IPS DF 19.7 (cell line): ENCODE results near the gene HCFC1.

Source experiments
- DNase-seq: peaks from one replicate; pipeline ENCODE4 v3.0.0-alpha.2; 2013; ENCODE audit warnings: low read depth, low spot score

HCFC1 gene

DNA sequence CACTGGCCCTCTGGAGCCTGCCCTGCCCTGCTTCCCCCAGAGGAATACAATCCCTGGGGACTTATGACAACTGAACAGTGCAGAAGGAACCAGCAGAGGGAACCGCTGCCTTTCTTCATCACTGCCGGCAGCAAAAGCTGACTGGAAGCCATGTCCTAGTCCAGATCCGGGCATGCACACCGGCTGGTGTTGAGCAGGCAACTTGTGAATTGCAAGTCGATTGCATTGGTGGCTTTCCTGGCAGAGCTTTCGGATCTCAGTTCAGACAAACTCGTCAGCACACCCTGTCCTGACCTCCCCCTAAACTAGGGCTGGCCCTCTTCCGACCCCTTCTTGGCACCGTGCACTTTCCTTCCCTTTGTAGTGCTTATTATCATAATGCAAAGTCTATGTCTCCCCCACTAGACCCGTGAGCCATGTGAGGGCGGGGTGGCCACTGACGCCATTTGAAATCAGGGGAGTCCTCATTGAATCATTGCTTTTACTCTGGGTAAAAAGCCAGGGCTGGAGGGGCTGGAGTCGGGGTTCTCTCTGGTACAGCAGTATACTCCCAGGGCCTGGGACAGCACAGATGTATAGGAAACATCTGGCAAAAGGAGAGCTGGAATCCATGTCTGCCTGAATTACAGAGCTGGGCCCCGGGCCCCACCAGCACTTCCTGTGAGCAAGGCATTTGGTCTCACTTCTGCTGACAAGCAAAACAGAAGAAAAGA is 47.3 kb downstream of the HCFC1 start:
- no peak for DNase-seq

DNA sequence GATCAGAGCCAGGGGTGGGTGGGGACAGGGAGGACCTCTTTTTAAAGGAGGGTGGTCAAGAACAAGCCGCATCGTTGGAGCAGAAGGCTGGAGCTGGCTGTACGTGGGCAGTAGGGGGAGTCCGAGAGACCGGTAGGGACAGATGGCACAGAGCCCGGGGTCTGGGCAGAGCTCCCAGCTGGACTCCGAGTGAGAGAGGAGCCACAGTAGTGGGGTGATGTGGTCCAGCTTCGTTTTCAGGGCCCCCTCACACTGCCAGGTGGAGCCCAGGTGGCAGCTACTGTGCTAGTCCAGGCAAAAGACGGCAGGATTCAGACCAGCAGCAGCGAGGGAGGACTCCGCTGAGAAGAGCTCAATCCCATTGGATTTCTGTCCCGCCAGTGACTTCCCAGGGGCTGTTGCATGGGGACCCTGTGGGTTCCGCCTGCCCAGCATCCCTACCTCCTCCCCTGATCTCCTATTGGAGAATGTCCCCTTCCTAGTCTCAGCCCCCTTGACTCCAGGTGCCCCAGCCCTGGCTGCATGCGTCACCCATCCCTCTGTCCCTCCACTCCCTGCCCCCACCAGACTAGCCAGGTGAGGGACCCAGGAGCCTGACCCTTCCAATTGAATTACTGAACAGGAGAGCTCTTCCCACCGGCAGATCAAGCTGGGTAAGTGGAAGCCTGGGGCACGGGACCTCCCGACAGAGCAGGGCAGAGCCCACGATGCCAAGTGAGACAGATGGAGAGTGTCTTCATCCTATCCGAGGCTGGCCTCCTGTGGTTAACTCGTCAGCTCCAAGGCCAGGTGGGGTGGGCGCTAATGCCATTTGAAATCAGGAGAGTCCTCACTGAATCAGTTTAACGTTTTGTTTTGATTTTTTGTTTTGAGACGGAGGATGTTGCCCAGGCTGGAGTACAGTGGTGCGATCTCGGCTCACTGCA is 48.4 kb downstream of the HCFC1 start:
- no peak for DNase-seq

DNA sequence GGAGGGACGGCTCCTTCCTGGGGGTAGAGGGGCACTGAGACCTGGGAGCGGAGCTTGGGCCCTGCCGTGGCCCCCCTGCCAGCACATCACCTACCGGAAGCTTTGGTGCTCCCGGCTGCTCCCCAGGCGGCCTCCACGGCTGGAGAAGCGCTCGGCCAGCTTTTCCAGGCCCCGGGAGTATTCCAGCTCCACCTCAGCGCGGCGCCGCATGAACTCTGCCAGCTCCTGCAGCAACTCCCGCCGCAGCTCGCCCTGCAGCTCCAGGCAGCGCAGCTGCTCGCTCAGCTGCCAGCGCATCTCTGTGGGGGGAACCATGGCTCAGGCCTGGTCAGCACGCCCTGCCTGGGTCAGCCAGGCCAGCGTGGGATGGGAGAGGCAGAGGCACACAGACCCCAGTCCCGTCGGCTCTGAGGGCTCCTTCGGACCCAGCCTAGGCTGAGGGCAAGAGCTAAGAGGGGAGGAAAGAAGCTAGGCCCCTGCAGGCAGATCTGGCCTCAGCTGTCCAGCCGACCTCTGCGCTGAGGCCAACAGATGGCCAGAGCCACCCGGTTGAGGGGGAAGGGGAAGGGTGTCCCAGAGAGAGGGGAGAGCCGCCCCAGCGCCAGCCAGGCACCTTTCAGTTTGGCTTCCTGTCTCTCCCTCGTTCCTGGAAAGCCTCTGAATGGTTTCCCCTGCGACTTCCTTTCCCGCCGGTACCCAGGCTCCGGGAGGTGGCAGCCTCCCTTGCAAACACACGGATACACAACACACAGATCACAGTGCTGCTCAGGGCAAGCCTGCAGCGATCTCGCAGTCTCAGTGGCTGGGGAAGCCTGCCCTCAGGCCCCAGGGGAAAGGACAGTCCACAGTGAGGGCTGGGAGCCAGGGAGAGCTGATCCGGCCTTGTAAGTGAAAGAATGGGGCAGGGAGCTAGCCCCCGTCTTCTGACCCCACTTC is 49.8 kb downstream of the HCFC1 start:
- DNase-seq, result no peak

DNA sequence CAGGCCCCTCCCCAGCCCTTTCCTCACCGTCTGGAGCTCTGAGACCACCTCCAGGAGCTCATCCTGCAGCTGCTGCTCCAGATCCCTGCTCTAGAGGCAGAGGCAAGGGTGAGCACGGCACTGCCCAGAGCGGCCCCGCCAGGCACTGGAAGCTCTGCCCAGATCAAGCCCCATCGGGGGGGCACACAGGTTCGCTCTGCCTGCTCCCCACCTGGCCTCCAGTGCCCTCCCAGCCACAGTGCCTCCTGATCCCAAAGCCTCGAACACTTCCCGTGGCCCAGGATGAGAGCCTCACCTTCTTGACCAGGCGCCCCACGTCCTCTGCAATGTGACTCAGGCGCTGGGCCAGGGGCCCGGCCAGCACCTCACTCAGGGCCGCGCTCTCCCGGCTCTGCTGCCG is 50.5 kb downstream of the HCFC1 start:
- no peak for DNase-seq

DNA sequence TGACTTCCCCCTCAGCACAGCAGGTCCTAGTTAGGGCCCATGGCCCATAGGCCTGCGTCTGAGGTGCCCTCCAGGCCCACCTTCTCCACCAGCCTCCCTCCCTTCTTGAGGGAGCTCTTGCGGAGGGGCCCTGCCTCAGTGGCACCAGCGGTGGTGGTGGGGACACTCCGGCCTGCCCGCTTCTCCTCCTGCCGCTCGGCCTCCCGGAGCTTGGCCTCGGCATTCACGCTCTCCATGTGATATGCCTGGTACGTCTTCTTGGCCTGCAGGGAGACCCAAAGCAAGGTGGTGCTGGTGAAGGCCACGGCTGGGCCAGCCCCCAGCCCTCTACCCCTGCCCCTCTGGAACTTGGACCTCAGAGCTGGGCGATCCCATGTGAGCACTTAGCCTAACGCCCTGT is 51.1 kb downstream of the HCFC1 start:
- DNase-seq, result no peak

DNA sequence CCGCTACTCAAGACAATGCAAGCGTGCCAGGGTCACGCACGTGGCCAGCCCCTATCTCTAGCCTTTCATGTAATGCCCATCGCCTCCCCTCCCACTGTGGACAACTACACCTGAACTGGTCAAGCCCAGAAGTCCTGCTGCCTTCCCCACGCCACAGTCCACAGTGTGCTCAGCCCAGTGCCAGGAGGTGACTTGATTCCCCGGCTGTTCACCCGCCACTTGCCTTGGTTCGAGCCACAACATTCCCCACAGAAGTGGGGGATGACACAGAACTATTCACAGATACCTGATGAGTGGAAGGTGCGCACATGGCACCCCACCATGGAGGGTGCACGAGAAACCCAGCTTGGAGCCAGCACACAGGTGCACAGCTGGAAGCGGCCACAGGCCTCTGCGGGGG is 52.3 kb downstream of the HCFC1 start:
- DNase-seq, result no peak

DNA sequence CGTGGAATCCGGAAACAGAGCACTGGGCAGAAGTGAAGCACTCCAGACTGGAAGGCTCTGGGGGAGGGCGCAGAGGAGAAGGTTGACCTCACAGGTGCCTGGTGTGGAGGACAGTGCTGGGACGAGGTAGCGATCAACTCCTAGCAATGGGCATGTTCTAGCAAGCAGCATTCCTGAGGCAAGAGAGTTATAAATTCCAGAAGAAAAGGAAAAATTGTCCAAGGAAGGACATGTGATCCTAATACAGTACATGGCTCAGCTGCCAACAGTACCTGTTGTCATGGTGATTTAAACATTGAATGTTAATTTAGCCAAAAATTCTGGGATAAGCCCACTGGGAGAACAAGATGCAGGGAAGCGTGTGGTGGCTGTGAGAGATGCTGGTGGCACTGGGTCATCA is 53.7 kb downstream of the HCFC1 start:
- no peak for DNase-seq

DNA sequence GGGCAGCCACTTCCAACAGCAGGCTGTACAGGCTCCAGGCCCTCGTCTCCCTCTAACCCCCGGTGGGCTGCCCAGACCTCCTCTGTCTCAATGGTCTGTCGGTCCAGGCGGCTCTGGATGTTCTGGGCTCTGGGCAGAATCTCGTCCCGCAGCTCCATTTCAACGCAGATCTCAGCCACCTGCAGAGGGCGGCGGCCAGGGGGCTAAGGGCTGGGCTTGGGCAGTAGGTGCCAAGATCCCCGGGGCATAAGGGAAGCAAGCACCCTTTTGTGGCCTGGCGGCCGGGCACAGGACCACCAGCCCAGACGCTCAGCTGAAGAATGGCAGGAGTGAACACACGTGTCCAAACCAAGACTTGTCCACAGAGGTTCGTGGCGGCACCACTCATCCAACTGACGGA is 57.9 kb downstream of the HCFC1 start:
- no peak for DNase-seq

DNA sequence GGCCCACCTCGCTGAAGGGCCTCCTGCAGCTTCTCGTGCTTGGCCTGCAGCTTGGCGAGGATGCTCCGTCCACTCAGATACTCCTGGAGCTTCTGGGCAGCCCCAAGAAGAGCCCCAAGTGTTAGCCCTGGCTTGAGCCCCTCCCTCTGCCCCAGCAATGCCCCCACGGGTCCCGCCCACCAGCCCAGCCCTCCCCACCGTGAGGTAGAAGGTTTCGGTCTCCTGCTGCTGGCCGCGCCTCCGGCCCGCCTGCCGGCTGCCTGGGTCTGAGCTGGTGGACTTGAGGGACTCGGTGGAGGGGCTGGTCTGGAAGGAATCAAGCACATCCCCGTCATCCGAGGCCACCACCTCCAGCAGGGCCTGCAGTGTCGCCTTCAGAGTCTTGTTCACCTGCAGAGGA is 58.4 kb downstream of the HCFC1 start:
- DNase-seq, result no peak

DNA sequence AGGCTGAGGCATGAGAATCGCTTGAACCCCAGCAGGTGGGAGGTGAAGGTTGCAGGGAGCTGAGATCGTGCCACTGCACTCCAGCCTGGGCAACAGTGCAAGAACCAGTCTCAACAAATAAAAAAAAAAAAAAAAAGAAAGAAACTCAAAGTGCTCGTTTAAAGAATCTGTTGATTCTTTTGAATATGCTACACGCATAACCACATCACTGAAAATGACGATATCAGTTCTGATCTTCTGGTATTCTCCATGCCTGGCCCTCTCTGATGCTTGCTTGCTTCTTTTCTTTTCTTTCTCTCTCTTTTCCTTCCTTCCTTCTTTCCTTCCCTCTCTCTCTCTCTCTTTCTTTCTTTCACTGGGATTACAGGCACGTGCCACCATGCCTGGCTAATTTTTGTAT is 59.8 kb downstream of the HCFC1 start:
- no peak for DNase-seq

DNA sequence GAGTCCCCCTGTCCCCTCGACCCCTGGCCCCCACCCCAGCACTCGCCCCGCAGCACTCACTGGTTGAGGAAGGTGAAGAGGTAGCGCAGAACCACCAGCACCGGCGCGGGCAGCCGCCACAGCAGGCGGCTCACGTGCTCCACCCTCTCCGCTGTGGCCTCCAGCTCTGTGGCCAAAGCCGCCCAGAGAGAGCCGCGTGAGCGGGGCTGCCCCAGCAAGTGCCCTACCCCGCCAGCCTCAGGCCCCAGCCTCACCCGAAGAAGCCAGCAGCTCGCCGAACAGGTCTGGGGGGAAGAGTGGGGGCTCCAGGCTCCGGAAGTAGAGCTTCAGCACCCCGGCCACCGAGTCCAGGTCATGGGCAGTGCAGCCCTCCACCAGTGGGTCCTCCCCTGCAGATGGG is 61.2 kb downstream of the HCFC1 start:
- no peak for DNase-seq

DNA sequence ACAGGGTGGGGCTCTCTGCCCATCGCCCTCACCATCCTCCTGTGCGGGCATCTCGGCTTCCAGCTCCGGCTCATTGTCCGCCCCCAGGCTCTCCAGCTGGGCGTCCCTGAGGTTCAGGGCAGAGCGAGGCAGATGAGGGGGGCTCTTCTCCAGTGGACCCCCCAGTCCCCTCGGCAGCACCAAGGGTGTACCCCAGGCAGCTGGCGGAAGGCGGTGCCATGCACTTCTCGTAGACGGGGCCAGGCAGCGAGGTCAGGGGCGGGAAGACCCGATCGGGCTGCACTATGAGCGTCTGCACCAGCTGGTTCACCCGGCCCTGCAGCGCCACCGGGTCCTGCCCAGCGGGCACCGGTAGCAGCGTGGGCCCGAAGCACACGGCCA is 61.6 kb downstream of the HCFC1 start:
- DNase-seq, result no peak

DNA sequence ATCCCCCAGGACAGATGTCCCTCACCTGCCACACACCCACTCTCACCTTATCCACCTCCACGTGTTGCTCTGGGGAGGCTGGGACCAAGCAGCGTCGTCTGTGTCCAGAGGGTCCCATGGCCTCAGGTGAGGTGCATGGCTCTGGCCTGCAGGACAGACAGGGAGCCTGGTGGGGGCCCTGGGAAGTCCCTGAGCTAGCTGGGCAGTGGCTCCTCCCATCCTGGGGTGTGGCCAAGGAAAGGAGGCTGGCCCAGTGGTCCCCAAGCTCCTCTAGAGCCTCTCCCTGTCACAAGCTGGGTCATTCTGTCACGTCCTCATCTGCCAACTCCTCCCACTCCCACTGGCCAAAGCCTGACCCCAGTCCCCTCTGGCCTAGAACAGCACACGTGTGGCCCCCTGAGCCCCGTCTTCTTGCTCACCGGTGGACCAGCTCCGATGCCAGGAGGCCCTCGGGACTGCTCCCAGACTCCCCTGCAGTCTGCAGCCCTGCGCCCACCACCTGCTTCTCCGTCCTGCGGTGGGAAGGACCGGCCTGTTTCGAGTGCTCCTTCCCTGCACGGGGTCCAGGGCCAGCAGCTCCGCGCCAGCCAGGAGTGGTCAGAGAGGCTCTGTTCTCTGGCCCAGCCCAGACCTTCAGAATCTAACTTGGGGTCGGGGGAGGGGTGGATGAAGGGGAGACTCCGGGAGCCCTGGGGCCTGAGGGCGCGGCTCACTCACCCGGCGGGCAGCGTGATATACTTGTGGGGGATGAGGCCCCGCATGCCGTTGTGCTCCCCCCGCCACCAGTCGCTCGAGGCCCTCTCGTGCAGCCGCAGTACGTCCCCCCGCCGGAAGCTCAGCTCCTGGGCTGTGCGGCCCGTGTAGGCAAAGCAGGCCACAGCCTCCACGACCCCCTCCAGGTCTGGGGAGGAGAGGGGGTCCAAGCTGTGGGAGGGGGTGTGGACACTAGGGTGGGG is 62.3 kb downstream of the HCFC1 start:
- DNase-seq, result no peak

DNA sequence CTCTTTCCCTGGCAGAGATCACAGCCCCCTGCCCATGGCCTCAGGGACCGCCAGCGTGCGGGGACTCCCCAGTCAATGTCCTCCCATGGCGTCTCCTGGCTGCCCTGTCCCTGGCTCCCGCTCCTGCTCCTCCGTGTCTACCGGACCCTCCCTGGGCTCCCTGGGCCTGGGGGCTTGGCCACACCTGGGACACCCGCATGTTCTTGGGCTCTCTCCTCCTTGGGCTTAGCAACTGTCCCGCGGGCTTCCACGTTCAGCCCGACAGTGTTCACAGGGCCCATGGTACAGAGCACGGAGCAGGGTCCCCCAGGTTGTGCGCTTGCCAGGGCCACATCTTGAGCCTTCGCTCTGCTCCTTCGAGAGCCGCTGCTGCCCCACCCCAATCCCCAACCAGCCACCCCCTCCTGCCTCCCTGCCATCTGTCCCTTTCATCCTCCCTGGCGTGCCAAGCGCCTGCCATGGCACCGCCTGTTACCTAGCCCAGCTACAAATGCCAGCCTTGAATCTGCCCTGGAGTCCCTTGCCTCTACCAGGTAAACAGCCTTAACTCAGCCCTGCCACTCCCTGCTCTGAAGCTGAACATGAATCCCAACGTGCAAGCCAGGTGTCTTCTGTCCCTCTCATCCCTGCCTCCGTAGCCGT is 63.3 kb downstream of the HCFC1 start:
- DNase-seq, result no peak

DNA sequence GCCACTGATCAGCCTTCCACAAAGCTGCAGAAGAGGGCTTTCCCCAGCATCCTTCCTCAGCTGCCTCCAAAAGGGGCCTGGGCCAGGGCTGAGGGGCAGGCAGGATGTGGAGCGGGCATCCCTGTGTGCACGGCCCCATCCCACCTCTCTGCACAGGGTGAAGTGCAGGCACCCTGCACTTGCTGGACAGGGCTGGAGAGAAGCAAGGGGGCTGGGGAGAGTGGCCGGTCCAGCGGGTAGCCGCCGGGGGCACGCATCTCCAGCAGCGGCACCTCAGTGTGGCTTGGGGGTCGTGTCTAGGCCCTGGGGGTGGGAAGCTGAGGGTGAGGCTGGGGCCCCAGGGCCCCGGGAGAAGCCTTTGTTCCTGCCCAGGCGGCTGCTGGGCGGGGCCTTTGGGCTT is 64.2 kb downstream of the HCFC1 start:
- DNase-seq, result no peak

DNA sequence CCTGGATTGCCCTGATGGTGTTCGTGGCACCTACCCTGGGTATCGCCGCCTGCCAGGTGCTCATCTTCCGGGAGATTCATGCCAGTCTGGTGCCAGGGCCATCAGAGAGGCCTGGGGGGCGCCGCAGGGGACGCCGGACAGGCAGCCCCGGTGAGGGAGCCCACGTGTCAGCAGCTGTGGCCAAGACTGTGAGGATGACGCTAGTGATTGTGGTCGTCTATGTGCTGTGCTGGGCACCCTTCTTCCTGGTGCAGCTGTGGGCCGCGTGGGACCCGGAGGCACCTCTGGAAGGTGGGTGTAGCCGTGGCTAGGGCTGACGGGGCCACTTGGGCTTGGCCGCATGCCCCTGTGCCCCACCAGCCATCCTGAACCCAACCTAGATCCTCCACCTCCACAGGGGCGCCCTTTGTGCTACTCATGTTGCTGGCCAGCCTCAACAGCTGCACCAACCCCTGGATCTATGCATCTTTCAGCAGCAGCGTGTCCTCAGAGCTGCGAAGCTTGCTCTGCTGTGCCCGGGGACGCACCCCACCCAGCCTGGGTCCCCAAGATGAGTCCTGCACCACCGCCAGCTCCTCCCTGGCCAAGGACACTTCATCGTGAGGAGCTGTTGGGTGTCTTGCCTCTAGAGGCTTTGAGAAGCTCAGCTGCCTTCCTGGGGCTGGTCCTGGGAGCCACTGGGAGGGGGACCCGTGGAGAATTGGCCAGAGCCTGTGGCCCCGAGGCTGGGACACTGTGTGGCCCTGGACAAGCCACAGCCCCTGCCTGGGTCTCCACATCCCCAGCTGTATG is 65.3 kb downstream of the HCFC1 start:
- no peak for DNase-seq

DNA sequence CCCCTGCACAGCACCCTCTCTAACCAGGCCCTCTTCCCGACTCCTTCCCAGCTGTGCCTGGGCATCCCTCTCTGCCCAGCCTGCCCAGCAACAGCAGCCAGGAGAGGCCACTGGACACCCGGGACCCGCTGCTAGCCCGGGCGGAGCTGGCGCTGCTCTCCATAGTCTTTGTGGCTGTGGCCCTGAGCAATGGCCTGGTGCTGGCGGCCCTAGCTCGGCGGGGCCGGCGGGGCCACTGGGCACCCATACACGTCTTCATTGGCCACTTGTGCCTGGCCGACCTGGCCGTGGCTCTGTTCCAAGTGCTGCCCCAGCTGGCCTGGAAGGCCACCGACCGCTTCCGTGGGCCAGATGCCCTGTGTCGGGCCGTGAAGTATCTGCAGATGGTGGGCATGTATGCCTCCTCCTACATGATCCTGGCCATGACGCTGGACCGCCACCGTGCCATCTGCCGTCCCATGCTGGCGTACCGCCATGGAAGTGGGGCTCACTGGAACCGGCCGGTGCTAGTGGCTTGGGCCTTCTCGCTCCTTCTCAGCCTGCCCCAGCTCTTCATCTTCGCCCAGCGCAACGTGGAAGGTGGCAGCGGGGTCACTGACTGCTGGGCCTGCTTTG is 66.0 kb downstream of the HCFC1 start:
- DNase-seq, result no peak

DNA sequence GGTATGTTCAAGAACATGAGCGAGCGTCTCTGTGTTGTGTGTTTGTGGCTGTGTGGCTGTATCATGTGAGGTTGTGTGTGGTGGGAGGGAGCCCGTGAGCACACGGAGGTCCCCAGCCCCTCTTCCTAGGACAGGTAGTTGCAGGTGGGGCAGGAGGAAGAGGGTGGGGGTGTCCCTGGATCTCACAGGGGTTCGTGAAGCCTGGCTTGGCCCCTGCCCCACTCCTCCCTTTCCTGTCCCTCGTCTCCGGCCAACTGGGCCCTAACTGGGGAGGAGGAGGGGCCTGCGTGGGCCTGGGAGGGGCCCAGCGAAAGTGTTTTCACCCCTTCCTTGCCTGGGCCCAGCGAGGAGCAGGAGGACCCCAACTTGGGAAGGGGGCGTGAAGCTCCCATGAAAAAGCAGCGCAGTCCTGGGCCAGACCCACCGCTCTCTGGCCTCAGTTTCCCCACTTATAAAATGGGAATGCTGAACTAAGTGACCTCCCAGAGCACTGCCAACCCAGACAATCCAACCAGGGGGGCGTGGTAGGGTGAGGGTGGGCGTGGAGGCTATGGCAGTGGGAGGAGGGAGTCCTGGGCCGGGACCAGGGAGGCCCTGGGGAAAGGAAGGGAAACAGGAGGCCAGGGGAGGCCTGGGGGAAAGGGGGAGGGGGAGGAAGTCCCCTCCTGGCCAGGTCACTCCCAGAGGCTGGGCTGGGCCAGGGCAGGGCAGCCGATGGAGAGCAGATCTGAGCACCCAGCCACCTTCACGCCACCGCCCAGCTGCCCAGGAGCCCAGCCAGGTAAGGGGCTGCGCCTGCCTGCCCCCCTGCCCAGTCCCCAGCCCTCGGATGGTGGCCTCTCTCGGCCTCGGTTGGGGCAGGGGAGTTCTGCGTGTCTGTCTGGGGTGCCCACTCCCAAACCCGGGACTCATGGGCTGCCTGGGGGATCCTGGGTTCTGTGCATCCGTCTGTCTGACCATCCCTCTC is 67.3 kb downstream of the HCFC1 start, which contains the start of gene AVPR2:
TSS of gene AVPR2 (plus strand) at position 683 of the 967 bp plus-strand sequence. CDS start 473 bp downstream, outside the sequence.
- no peak for DNase-seq
